IPS DF 4.7 (cell line): ENCODE measurements around the gene HAO2.

Experiments
- DNase-seq: peaks from one replicate; pipeline ENCODE4 v3.0.0-alpha.2; 2013; ENCODE audit warnings: low spot score; ENCODE audit errors: extremely low read depth

HAO2 gene

DNA sequence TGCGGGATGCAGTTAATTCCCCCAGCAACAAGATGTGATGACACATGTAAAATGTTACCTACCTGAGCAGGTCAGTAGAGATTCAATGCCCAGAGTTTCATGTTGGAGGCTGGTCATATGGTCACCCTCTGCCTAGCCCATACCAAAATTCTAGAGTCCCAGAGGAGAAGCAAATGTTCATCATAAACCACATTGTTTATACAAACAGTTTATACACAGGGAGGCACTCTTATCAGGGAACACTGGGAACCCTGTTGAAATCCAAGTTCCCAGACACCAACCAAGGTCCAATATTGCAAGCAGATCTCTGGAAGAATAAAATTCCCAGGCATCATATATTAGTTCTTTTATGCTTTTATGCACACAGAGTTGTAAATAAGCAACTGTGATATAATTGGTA is 10.5 kb downstream of the HAO2 start:
- DNase-seq, result no peak

DNA sequence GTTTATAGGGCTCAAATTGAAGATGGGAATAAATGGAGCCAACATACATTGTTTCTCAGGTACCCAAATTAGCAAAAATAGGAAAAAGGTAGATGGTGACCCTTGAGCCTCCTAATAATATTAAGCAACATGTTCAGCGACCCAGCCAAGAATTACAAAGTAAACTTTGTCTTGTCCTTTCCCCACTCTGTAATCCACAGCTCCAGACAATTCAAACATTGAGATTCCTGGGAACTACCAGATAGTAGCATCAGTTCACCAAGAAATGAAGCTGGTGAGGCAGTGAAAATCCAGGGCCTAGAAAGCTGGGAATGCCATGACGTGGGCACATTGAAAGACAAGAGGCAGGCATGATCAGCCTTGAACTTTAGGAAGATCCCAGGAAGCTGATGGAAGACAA is 11.7 kb downstream of the HAO2 start:
- no peak for DNase-seq

DNA sequence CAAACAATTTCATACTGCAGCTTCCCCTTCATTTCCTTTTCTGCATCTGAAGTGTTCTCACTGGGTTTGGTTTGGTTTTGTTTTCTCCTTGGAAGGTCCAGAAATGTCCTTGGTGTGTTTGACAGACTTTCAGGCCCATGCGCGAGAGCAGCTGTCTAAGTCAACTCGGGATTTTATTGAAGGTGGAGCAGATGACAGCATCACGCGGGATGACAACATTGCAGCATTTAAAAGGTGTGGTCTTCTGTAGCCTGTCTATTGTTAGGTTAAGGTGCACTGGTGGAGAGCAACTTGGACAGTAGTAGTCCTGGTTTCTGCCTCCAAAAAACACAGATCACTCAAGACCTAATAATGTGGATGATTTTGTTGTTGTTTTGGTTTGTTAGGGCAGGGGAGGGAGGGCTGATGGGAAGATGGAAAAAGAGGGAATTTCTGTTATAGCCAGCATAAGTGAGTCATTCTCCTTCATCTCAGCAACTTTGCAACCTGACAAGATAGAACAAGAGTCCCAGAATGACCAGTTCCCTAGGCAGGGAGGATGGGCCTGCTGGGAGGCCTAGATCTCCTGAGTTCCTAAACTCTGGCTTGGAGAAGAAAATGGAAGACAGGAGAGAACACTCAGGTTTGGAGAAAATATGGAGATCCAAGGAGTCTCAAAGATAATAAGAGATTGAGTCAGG is 12.5 kb downstream of the HAO2 start:
- DNase-seq, result no peak

DNA sequence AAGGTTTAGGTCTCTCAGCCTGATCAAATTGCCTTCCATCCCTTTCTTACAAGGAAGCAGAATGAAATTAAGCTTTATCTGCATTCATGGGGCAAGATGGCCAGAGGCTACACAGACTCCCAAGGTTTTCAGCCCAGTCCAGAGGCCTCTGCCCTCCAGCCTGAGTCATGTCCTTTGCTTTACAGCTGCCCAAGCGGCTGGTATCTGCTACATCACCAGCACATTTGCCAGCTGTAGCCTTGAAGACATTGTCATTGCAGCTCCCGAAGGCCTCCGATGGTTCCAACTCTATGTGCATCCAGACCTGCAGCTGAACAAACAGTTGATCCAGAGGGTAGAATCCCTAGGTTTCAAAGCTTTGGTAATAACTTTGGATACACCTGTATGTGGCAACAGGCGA is 16.0 kb downstream of the HAO2 start:
- no peak for DNase-seq

DNA sequence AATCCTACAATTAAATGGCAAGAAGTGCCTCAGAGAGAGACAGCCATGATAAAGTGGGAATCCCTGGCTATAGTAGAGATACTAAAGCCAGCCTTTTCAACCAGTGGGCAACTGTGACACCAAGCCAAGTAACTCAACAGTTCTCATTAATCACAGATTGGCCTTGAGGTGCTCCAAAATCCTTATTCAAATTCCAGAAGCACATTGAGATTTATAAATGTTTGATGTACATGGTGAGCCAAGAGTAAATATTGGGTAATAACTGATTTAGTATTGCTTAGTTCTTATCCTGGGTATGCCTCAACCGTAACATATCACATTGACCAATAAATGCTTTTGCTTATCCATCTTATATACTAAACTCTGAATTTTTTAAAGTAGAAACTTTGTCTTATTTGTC is 17.1 kb downstream of the HAO2 start:
- DNase-seq, result no peak

DNA sequence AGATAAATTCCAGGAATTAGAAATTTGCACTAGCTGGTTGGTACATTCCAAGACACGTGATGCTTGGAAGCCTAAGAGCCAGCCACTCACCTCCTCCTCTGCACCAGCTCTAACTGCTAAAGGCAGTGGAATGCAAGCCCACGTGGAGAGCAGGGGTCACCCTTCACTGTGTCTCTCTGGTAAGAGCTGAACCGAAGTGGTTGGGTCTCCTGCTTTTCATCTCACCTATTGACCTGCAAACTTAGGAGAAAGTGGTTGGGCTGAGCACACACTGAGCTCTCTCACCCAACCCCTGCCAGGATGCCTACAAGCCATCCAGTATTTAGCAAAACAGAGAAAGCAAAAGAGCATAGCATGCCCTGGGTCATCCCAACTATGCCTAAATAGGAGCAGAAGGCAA is 19.3 kb downstream of the HAO2 start:
- no peak for DNase-seq

DNA sequence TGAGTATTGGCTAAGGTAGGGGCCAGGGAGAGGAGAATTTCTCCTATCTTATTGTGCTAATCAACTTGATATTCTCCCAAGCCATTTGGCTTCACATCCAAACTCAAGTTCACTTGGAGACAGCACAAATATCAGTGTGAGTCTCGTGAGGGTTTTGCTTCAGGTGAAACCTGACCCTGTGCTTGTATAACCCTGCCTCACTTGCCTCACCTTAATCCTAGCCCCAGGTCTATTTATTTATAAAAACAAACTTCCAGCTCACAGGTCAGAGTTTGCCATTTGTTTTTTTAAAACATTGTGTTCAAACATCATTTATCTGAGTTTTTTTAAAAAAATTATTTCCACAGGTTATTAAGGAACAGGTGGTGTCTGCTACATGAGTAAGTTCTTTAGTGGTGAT is 19.9 kb downstream of the HAO2 start:
- DNase-seq, result no peak

DNA sequence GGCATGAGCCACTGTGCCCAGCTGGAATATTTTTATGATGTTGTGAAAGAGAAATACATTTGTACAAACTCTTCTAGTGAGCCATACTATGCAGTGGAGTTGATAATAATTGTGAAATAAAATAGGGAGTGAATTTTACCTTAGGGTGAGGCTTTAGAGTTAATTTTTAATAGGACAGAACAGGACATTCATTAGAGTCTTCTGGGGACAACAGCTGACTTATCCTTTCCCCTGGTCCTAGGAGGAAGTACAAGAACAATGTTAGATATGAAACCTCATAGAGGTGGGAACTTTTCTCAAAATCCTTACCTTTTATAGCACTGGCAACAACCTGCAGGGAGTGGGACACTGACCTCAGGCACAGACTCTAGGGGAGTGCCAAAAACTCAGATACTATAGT is 21.9 kb downstream of the HAO2 start:
- DNase-seq, result no peak

DNA sequence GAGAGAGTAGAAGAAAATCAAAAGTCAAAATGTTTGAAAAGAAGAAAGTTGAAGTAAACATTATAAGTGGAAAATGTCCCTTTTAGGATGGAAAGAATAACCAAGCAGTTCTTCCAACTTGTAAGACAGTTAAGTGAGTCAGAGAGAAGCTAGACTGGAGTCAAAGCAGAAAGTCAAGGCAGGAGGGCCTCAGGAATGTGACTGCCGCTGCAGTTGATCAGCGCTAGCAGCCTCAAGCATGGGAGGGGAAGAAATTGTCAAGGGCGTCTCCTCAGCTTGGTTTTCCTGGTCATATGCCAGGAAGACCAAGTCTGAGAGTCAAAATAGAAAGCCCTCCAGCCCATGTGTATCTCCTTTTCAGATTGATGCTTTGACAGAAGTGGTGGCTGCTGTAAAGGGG is 23.2 kb downstream of the HAO2 start:
- no peak for DNase-seq

DNA sequence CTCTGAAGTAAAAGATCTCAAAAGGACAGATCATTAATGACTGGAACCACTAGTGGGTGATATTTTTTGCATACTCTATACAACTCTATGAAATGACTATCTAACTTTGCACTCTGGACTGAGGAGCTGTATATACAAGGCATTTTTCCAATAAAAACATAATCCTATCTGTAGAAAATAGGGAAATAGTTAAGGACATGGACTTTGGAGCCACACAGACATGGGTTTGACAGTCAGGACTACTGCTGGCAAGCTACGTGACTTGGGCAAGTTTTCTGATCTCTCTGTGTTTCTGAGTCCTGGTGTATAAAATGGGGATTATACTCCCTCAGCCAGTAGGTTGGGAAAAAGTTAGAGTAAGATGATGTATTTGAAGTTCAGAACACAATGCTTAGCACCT is 25.5 kb downstream of the HAO2 start:
- no peak for DNase-seq

DNA sequence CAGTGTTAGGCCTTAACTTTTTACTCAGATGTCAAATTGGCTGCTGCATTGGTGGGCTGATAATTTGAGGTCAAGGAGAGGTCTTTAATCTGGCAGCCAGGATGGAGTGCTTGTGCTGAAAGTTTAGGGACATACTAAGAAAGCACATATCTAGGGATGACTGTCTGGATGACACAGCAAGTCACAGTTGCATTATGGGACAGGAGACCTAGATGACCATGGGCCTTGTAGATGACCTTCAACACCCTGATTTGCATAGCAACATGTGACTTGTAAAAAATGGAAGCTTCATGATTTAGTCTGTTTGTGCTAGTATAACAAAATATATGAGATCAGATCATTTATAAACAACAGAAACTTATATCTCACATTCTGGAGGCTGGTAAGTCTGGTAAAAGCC is 28.4 kb downstream of the HAO2 start:
- no peak for DNase-seq

DNA sequence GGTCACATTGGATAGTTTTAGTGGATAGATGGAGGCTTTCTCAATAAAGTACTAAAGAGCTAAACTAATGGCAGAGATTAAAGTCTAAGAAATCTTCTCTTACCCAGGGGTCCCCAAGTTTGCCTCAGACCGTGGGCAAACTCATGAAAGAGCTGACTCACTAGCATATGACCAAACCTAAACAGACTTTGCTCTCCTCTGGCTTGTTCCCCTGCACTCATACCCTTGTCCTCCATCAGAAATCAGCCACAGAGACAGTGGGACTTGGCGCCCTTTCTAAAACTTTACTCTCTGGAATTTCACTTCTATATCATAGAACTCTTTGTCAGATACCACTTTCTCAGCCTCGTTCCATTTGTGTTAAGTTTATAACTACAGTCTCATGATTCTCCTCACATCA is 29.4 kb downstream of the HAO2 start:
- DNase-seq, result no peak

DNA sequence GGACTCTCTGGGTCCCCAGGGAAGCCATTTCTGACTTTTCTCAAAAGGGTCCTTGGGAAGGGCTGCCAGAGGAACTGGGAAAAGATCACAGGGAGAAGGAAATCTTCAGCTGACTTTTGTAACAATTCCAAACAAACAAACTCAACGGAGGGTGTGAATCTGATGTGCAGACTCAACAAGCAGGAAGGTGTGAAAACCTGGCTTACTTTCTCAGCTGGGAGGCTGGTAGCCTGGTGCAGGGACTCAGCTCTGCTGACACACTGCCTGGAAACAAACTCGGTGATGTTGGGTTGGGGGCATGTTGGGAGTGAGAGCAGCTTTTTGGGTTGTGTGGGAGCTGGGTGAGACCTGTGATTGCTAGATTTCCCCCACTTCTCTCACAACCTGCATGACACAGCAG is 36.2 kb downstream of the HAO2 start:
- DNase-seq, result no peak

DNA sequence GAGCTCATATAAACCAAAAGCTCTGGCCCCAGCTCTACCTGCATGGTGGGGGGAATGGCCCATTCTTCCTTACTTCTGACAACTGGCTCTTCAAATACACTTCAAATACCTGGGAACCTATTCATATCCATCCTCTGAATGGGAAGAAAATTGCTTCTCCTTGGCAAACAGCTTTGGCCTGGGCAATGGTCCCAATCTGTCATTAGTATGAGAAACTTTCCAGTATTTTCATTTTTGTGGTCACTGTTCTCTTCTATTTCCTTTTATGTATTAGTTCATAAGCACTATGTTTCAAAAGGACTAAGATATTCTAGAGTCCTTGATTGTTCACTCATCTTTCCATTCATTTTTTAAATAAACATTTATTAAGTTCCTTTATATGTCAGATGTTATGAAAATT is 41.1 kb downstream of the HAO2 start:
- DNase-seq, result no peak

DNA sequence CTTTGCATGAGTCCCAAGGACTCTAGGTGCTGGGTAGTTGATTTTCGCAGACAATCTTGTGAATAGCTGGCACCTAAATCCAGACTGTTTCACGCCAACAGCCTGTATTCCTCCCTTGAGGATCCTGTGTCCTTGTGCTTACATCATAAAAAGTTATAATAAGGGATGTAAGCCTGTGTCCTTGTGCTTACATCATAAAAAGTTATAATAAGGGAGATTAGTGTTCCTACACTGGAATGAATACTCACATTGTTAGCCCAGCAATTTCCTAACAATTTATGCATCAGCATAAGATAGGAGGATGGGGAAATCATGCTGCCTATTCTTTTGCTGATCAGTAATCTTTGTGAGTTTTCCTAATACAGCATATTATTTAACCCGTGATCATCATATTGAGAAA is 42.4 kb downstream of the HAO2 start:
- no peak for DNase-seq

DNA sequence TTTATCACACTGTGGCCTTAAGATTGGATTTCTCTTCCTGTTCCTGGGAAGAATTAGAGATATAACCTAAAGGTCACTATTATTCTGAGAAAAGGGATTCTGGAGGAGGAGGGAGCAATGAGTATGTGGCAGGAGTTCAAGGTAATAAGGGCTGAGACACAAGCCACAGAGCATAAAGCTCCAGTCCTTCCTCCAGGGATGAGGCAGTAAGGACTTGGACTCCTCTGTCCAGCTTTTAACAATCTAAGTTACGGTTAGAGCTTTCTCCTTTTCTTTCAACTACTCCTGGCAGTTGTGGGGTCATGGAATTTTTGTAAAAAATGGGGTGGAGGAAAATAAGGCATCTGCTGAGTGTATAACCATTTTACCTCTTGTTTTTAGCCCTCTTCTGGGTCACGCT is 46.4 kb downstream of the HAO2 start, which contains the start of gene HSD3B2:
Gene HSD3B2 (plus strand): TSS at position 201 of the 400 bp plus-strand sequence. CDS start 270 bp downstream, outside the sequence.
- DNase-seq, result no peak

DNA sequence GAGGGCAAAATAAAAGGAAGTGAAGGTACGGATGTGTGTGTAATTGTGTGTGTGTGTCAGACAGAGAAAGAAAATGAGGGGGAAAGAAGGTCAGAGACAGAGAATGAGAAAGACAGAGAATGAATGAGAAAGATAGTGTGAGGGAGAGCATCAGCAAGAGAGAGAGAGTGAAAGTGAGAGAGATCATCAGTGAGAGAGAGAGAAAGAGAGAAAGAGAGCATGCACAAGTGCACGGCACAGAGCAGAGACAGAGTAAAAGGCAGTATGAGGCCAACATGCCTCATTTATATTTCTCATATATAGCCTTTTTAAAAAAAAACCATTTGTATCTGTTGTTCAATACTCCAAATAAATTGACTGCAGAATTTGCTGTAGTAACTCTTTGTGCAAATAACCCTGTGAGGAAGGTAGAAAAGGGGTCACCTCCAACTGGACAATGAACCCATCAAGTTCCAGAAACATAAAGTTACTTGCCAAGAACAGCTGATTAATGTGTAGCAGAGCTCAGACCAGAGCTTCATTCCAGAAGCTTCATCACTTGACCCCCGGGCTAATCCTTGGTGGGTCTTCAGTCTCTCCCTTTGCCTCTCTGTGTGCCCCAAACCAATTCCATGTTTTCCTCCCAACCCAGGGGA is 47.5 kb downstream of the HAO2 start:
- no peak for DNase-seq

DNA sequence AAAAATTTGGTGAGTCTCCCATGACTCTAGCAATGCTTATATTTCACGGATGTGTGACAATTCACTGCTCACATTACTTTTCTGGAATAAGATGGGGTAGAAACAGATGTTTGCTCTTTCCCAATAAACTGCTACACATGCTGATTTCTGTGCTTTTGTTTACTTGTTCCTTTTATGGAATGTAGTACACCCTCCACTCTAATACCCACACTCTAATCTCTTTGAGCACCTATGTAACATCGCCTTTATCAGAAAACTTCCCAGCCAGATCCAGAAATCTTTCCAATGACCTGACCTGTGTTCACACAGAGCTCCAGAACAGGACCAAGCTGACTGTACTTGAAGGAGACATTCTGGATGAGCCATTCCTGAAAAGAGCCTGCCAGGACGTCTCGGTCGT is 50.5 kb downstream of the HAO2 start:
- DNase-seq, result no peak

DNA sequence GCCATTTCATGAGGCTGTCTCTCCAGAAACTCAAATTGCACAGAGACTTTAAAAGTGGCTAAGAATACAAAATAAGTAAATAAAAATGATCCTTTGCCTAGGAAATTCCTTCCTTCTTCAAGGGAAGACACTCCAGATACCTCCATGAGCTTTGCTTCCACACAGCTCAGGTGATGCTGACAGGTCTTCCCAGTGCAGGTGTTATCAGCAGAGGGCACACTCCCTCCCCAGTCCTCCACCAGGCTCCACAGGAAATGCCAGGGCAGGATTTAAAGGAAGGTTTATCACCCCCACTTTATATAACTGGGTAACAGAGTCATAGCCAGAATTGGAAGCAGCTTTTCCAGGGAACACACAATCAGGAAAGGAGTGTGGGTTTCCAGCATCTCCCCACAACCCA is 52.1 kb downstream of the HAO2 start:
- no peak for DNase-seq

DNA sequence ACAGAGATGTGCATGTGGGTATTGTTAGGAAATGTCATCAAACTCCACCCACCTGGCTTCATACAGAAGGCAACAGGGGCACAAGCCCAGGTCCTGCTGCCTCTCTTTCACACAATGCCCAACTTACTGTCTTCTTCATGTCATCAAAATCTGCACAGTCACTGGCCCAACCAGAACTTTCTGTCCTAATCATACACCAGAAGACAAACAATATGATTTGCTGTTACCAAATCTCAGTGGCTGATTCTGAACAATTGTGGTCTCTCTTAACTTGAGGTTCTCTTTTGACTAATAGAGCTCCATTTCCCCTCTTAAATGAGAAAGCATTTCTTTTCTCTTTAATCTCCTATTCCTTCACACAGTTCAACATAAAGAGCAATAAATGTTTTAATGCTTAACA is 54.0 kb downstream of the HAO2 start:
- DNase-seq, result no peak

DNA sequence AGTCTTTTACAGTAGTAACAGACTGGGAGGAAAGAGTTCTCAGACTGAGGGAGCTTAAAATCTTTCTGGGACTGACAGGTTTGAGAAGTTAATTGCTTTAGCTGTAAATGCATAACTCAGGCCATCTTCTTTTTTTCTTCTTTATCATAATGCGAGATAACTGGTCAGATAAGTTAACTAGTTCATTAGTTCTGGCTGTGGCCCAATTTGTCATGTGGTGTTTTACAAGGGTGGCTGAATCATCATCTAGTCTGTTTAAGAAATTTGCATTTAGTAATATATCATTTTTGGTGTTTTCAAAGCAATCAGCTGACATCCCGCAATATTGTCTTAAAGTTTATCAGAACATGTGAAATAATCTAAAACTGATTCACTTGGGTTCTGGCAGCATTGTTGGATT is 60.4 kb downstream of the HAO2 start:
- no peak for DNase-seq

DNA sequence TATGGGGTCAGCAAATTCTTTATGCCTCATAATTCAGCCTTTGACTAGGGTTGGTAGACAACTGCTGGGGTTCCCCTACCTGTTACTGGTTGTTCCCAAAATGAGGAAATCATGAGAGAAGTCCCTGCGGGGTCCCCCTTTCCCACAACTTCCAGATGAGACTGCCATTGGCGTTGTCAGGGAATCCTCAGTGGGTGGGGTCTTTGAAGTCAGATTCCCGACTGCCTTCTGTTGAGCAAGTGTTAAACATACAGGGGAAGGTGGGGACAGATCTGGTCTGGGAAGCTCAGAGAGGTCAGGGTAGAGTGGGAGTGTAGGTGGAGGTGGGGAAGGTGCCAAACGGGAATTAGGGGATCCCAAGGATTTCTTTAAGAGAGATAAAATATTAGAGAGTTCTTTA is 61.1 kb downstream of the HAO2 start:
- DNase-seq, result no peak

DNA sequence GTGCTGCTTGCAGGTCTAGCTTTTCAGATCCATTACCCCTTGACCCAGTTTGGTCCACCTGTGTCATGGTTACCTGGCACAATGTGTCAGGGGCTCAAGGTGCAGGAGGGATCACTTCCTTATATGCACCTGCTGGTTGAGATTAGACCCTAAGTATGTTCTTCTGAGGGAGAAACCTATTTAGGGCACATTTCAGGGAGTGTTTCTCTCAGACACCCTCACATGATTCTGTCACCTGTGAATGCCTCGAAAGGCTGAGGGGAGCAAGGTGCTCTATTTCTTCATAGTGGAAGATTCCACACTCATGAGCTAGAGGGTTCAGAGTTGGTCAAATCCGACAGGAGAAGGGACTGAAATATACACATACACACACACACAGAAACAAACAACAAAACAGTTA is 61.9 kb downstream of the HAO2 start:
- no peak for DNase-seq

DNA sequence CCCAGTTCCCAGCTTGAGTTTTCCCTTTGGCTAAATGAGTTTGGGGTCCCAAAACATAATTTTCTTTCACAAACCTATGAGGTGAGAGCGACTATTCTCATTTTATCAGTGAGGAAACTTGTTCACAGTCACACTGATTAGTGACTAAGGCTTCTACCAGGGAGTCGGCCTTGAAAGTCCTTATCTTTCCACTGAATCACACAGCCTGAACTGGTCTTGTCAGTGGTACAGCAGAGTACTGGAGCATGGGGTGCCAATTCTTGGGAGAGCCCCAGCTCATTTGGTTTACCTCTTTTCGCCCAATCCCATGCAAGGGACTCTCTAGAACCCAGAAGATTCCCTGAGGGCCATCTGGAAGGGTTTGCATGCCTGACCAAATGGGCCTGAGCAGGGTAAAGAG is 63.3 kb downstream of the HAO2 start:
- no peak for DNase-seq
